ENCODE data around the gene KIF26B.

The KIF26B gene

GRCh38 chr1:245173446-245174211 is 18.8 kb downstream of the KIF26B start:
- no peak for DNase-seq

GRCh38 chr1:245177071-245177900 is 22.5 kb downstream of the KIF26B start:
- DNase-seq, result no peak

- DNase-seq, result no peak
These were observed 24.9 kb downstream of the KIF26B start for GRCh38 chr1:245179706-245180105.

GRCh38 chr1:245180496-245181157 is 25.8 kb downstream of the KIF26B start:
- no peak for DNase-seq

GRCh38 chr1:245181158-245181517 is 26.4 kb downstream of the KIF26B start:
- DNase-seq, result no peak

GRCh38 chr1:245182028-245182427 is 27.2 kb downstream of the KIF26B start:
- no peak for DNase-seq

GRCh38 chr1:245183429-245183828 is 28.6 kb downstream of the KIF26B start:
- DNase-seq, result no peak

GRCh38 chr1:245184779-245185178 is 30.0 kb downstream of the KIF26B start:
- no peak for DNase-seq

GRCh38 chr1:245188403-245188802 is 33.6 kb downstream of the KIF26B start:
- no peak for DNase-seq

GRCh38 chr1:245195398-245195797 is 40.6 kb downstream of the KIF26B start:
- no peak for DNase-seq

GRCh38 chr1:245197121-245197520 is 42.3 kb downstream of the KIF26B start:
- no peak for DNase-seq

GRCh38 chr1:245197911-245198379 is 43.2 kb downstream of the KIF26B start:
- DNase-seq, result no peak

GRCh38 chr1:245198748-245199516 is 44.1 kb downstream of the KIF26B start:
- DNase-seq, result no peak

- DNase-seq, result no peak
These were observed 45.4 kb downstream of the KIF26B start for GRCh38 chr1:245200146-245200545.

GRCh38 chr1:245201201-245201600 is 46.4 kb downstream of the KIF26B start:
- no peak for DNase-seq

GRCh38 chr1:245201827-245202226 is 47.0 kb downstream of the KIF26B start:
- no peak for DNase-seq

GRCh38 chr1:245205396-245205795 is 50.6 kb downstream of the KIF26B start:
- DNase-seq, result no peak

GRCh38 chr1:245205864-245206263 is 51.1 kb downstream of the KIF26B start:
- DNase-seq, result no peak

- DNase-seq, result no peak
These were observed 52.4 kb downstream of the KIF26B start for GRCh38 chr1:245207056-245207638.

- no peak for DNase-seq
These were observed 53.0 kb downstream of the KIF26B start for GRCh38 chr1:245207801-245208200.

GRCh38 chr1:245209658-245210435 is 55.1 kb downstream of the KIF26B start:
- DNase-seq, result no peak

All from activated CD4-positive, alpha-beta T cell treated with anti-CD3 and anti-CD28 coated beads, Interleukin-10, Interleukin-2, amounts not matched to agents 100 ng/mL and 50 ng/mL, durations not matched to agents 16 hours and 8 hours (primary cell).